Activated CD4-positive, alpha-beta T cell treated with anti-CD3 and anti-CD28 coated beads, Interleukin-2, amount 50 U/mL, for 48 hours (primary cell): Measurements from ENCODE around the gene AUH.
A peak's percentile ranks its signal among the peaks of the same experiment; 100 is the strongest.
"Not testable (repeated sequence)": the region's sequence is repeated elsewhere in the genome, so short reads cannot be mapped to it uniquely, and the experiment has no call there.

Experiments
- DNase-seq, 2 experiments: peaks; one replicate each; pipeline ENCODE4 v3.0.0-alpha.2; 2020

The AUH gene

GRCh38 chr9:91378054-91378453, 16.3 kb upstream of the AUH start:
- DNase-seq, result not testable (repeated sequence)

- no peak for DNase-seq
Observed at GRCh38 chr9:91376239-91376638, 14.5 kb upstream of the AUH start.

- DNase-seq, result no peak
Observed at GRCh38 chr9:91374939-91375338, 13.2 kb upstream of the AUH start.

GRCh38 chr9:91371894-91372293, 10.2 kb upstream of the AUH start:
- no peak for DNase-seq

GRCh38 chr9:91370006-91370405, 8.3 kb upstream of the AUH start:
- DNase-seq, result not testable (repeated sequence)

GRCh38 chr9:91364702-91365101, 3.0 kb upstream of the AUH start:
- DNase-seq, result no peak

- no peak for DNase-seq
Observed at GRCh38 chr9:91364005-91364404, 2.3 kb upstream of the AUH start.

GRCh38 chr9:91362051-91362611, 413 bp upstream of the AUH start:
- DNase-seq, result no peak

GRCh38 chr9:91360551-91361290, 997 bp downstream of the AUH start:
- DNase-seq, result no peak

- DNase-seq, result peak in 1 of 2 experiments; percentile 25
Observed at GRCh38 chr9:91359734-91360470, 1.8 kb downstream of the AUH start.

- no peak for DNase-seq
Observed at GRCh38 chr9:91359083-91359482, 2.6 kb downstream of the AUH start.

- DNase-seq, result no peak
Observed at GRCh38 chr9:91354881-91355280, 6.8 kb downstream of the AUH start.

GRCh38 chr9:91349115-91349555, 12.6 kb downstream of the AUH start:
- no peak for DNase-seq

GRCh38 chr9:91348191-91348807, 13.4 kb downstream of the AUH start:
- DNase-seq, result no peak

- DNase-seq, result no peak
Observed at GRCh38 chr9:91347377-91347776, 14.3 kb downstream of the AUH start.

GRCh38 chr9:91346644-91347043, 15.1 kb downstream of the AUH start:
- no peak for DNase-seq

- DNase-seq, result no peak
Observed at GRCh38 chr9:91345978-91346377, 15.7 kb downstream of the AUH start.

GRCh38 chr9:91342575-91342974, 19.1 kb downstream of the AUH start:
- no peak for DNase-seq

- no peak for DNase-seq
Observed at GRCh38 chr9:91341749-91342148, 20.0 kb downstream of the AUH start.

GRCh38 chr9:91341258-91341746, 20.4 kb downstream of the AUH start:
- DNase-seq, result no peak

GRCh38 chr9:91340395-91340967, 21.2 kb downstream of the AUH start:
- no peak for DNase-seq

GRCh38 chr9:91338681-91339080, 23.0 kb downstream of the AUH start:
- no peak for DNase-seq

- DNase-seq, result no peak
Observed at GRCh38 chr9:91336786-91337185, 24.9 kb downstream of the AUH start.
